HepG2 (cell line): ENCODE results near the gene OGFR. TPM values are rescaled to one million over a fixed set of nuclear protein-coding genes. Genes with fewer than 3 reads are reported as not detected.

Source experiments
- CCDC6 ChIP-seq: sonication (generic); formaldehyde crosslinking; IDR thresholded peaks from 2 replicates; pipeline ENCODE4 v1.8.1; 2022; ENCODE audit warnings: mild to moderate bottlenecking, missing genetic modification reagents, moderate library complexity
- HOXA5 ChIP-seq: sonication (generic); formaldehyde crosslinking; IDR thresholded peaks from 2 replicates; pipeline ENCODE4 v1.4.0; 2020; ENCODE audit warnings: missing genetic modification reagents
- RBM22 ChIP-seq: fragments of 200-400 bp; formaldehyde crosslinking; optimal IDR thresholded peaks from 2 replicates; pipeline ENCODE3; 2017; ENCODE audit warnings: mild to moderate bottlenecking, low read length, moderate library complexity
- RCOR2 ChIP-seq: IDR thresholded peaks from 2 replicates; pipeline ENCODE4 v1.6.1; 2016; ENCODE audit warnings: missing biosample characterization, missing genetic modification reagents
- RFXAP ChIP-seq: sonication (generic); formaldehyde crosslinking; IDR thresholded peaks from 2 replicates; pipeline ENCODE4 v1.4.0; 2020; ENCODE audit warnings: missing genetic modification reagents, borderline replicate concordance
- SAFB2 ChIP-seq: sonication (generic); formaldehyde crosslinking; IDR thresholded peaks from 2 replicates; pipeline ENCODE4 v1.5.1; 2020; ENCODE audit warnings: missing genetic modification reagents, low read depth, mild to moderate bottlenecking, borderline replicate concordance
- ZNF138 ChIP-seq: sonication (generic); formaldehyde crosslinking; IDR thresholded peaks from 2 replicates; pipeline ENCODE4 v1.5.0; 2020; ENCODE audit warnings: mild to moderate bottlenecking, low read depth, missing genetic modification reagents
- ZNF264 ChIP-seq: sonication (generic); formaldehyde crosslinking; IDR thresholded peaks from 2 replicates; pipeline ENCODE4 v1.4.0; 2020; ENCODE audit warnings: missing genetic modification reagents
- ZNF326 ChIP-seq: sonication (generic); formaldehyde crosslinking; IDR thresholded peaks from 2 replicates; pipeline ENCODE4 v1.4.0; 2020; ENCODE audit warnings: missing genetic modification reagents, borderline replicate concordance
- ZNF772 ChIP-seq: sonication (generic); formaldehyde crosslinking; IDR thresholded peaks from 2 replicates; pipeline ENCODE4 v1.5.0; 2020; ENCODE audit warnings: mild to moderate bottlenecking, missing genetic modification reagents
- ZSCAN21 ChIP-seq: sonication (generic); formaldehyde crosslinking; IDR thresholded peaks from 2 replicates; pipeline ENCODE4 v1.8.0; 2022; ENCODE audit warnings: mild to moderate bottlenecking, missing genetic modification reagents, moderate library complexity, borderline replicate concordance
- polyA plus RNA-seq, 8 experiments: library from polyadenylated mRNA; depleted of rRNA in 3 of 8; stranded (reverse) in 7 of 8; unstranded in 1 of 8; fragments of >200 nt; fragmentation: Illumina TruSeq in 4 of 8; extraction: Trizol in 4 of 8; gene quantifications; 2 replicates each; pipeline versions ENCODE4 v1.2.1 to v1.2.3, GENCODE V29; 2011 to 2016; ENCODE audit warnings: low read depth in 4 of 8, missing spikeins in 1 of 8, mixed read lengths in 1 of 8; ENCODE audit not compliant: insufficient read depth in 1 of 8
- total RNA-seq, 5 experiments: library from RNA; depleted of rRNA; stranded (reverse); fragments of >200 nt; fragmentation: Illumina TruSeq; extraction: Trizol; gene quantifications; 2 replicates each; pipeline ENCODE4 v1.2.3, GENCODE V29; 2016; ENCODE audit warnings: low read depth in 1 of 5
- TF ChIP-seq, protein P1 (sequence below): sonication (generic); formaldehyde crosslinking; IDR thresholded peaks from 2 replicates; pipeline ENCODE4 v1.5.1; 2020; ENCODE audit warnings: mild to moderate bottlenecking, missing genetic modification reagents, borderline replicate concordance
- TF ChIP-seq, protein P2 (sequence below): sonication (generic); formaldehyde crosslinking; IDR thresholded peaks from 2 replicates; pipeline ENCODE4 v1.4.0; 2020; ENCODE audit warnings: mild to moderate bottlenecking, missing genetic modification reagents, borderline replicate concordance
- TF ChIP-seq, protein P3 (sequence below): IDR thresholded peaks from 2 replicates; pipeline ENCODE4 v1.4.0; 2020; ENCODE audit warnings: mild to moderate bottlenecking, missing genetic modification reagents

OGFR gene
- total and polyA plus RNA-seq, 2 of the 13 experiments (the other 11 are each of a cell fraction or from before 2014, with no cell fraction given), result 47.7 to 81.8 TPM

DNA sequence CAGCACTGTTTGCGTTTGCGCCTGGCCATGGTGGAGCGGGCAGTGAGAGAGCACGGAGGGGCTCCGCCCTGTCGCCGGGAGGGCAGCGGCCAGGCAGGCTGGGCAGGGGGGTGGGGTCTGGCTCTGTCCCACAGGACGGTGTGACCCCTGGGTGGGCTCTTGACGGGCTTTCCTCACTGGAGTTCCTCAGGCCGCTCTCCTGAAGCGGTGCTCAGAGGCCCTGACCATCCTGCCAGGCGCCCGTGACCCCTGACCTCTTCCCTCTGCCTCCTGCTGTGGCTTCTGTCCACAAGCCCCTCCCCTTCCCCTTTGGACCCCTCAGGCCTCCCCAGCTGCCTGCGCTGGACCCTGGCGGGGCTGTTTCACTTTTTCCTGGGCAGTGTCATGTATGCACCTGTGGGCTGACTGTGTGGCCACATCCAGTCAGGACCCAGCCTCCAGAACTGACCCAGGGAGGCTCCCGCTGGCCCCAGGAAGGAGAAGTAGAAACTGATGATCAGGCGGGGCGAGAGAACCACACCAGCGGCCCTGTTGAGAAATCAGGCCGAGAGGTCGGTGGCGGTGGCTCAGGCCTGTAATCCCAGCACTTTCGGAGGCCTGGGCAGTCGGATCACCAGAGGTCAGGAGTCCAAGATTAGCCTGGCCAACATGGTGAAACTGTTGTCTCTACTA, 1.2 kb downstream of the OGFR start (continued):
- TF ChIP-seq, protein P1, sequence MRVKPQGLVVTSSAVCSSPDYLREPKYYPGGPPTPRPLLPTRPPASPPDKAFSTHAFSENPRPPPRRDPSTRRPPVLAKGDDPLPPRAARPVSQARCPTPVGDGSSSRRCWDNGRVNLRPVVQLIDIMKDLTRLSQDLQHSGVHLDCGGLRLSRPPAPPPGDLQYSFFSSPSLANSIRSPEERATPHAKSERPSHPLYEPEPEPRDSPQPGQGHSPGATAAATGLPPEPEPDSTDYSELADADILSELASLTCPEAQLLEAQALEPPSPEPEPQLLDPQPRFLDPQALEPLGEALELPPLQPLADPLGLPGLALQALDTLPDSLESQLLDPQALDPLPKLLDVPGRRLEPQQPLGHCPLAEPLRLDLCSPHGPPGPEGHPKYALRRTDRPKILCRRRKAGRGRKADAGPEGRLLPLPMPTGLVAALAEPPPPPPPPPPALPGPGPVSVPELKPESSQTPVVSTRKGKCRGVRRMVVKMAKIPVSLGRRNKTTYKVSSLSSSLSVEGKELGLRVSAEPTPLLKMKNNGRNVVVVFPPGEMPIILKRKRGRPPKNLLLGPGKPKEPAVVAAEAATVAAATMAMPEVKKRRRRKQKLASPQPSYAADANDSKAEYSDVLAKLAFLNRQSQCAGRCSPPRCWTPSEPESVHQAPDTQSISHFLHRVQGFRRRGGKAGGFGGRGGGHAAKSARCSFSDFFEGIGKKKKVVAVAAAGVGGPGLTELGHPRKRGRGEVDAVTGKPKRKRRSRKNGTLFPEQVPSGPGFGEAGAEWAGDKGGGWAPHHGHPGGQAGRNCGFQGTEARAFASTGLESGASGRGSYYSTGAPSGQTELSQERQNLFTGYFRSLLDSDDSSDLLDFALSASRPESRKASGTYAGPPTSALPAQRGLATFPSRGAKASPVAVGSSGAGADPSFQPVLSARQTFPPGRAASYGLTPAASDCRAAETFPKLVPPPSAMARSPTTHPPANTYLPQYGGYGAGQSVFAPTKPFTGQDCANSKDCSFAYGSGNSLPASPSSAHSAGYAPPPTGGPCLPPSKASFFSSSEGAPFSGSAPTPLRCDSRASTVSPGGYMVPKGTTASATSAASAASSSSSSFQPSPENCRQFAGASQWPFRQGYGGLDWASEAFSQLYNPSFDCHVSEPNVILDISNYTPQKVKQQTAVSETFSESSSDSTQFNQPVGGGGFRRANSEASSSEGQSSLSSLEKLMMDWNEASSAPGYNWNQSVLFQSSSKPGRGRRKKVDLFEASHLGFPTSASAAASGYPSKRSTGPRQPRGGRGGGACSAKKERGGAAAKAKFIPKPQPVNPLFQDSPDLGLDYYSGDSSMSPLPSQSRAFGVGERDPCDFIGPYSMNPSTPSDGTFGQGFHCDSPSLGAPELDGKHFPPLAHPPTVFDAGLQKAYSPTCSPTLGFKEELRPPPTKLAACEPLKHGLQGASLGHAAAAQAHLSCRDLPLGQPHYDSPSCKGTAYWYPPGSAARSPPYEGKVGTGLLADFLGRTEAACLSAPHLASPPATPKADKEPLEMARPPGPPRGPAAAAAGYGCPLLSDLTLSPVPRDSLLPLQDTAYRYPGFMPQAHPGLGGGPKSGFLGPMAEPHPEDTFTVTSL, result peak; percentile 84; the same call in 1 of the 2 replicates
- TF ChIP-seq, protein P2, sequence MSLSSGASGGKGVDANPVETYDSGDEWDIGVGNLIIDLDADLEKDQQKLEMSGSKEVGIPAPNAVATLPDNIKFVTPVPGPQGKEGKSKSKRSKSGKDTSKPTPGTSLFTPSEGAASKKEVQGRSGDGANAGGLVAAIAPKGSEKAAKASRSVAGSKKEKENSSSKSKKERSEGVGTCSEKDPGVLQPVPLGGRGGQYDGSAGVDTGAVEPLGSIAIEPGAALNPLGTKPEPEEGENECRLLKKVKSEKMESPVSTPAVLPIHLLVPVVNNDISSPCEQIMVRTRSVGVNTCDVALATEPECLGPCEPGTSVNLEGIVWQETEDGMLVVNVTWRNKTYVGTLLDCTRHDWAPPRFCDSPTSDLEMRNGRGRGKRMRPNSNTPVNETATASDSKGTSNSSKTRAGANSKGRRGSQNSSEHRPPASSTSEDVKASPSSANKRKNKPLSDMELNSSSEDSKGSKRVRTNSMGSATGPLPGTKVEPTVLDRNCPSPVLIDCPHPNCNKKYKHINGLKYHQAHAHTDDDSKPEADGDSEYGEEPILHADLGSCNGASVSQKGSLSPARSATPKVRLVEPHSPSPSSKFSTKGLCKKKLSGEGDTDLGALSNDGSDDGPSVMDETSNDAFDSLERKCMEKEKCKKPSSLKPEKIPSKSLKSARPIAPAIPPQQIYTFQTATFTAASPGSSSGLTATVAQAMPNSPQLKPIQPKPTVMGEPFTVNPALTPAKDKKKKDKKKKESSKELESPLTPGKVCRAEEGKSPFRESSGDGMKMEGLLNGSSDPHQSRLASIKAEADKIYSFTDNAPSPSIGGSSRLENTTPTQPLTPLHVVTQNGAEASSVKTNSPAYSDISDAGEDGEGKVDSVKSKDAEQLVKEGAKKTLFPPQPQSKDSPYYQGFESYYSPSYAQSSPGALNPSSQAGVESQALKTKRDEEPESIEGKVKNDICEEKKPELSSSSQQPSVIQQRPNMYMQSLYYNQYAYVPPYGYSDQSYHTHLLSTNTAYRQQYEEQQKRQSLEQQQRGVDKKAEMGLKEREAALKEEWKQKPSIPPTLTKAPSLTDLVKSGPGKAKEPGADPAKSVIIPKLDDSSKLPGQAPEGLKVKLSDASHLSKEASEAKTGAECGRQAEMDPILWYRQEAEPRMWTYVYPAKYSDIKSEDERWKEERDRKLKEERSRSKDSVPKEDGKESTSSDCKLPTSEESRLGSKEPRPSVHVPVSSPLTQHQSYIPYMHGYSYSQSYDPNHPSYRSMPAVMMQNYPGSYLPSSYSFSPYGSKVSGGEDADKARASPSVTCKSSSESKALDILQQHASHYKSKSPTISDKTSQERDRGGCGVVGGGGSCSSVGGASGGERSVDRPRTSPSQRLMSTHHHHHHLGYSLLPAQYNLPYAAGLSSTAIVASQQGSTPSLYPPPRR (CRISPR knock-in tag), result peak; percentile 83
- no peak; the same call in 1 of the 2 replicates for TF ChIP-seq SAFB2 (CRISPR knock-in tag)
- TF ChIP-seq RFXAP (CRISPR knock-in tag), result peak; percentile 91
- TF ChIP-seq, protein P3, sequence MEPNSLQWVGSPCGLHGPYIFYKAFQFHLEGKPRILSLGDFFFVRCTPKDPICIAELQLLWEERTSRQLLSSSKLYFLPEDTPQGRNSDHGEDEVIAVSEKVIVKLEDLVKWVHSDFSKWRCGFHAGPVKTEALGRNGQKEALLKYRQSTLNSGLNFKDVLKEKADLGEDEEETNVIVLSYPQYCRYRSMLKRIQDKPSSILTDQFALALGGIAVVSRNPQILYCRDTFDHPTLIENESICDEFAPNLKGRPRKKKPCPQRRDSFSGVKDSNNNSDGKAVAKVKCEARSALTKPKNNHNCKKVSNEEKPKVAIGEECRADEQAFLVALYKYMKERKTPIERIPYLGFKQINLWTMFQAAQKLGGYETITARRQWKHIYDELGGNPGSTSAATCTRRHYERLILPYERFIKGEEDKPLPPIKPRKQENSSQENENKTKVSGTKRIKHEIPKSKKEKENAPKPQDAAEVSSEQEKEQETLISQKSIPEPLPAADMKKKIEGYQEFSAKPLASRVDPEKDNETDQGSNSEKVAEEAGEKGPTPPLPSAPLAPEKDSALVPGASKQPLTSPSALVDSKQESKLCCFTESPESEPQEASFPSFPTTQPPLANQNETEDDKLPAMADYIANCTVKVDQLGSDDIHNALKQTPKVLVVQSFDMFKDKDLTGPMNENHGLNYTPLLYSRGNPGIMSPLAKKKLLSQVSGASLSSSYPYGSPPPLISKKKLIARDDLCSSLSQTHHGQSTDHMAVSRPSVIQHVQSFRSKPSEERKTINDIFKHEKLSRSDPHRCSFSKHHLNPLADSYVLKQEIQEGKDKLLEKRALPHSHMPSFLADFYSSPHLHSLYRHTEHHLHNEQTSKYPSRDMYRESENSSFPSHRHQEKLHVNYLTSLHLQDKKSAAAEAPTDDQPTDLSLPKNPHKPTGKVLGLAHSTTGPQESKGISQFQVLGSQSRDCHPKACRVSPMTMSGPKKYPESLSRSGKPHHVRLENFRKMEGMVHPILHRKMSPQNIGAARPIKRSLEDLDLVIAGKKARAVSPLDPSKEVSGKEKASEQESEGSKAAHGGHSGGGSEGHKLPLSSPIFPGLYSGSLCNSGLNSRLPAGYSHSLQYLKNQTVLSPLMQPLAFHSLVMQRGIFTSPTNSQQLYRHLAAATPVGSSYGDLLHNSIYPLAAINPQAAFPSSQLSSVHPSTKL (CRISPR knock-in tag), result peak; percentile 71
- TF ChIP-seq ZNF772 (CRISPR knock-in tag), result peak; percentile 84
- TF ChIP-seq ZSCAN21 (CRISPR knock-in tag), result no peak; the same call in none of the 2 replicates
- TF ChIP-seq ZNF326, result no peak
- TF ChIP-seq ZNF264, result peak; percentile 96
- TF ChIP-seq CCDC6 (CRISPR knock-in tag), result peak; percentile 82
- no peak for TF ChIP-seq RBM22
- TF ChIP-seq HOXA5, result 0 out of 2 replicates have a peak, but pooled peaks have one; percentile 46
- TF ChIP-seq ZNF138 (CRISPR knock-in tag), result no peak; the same call in 1 of the 2 replicates
- peak; percentile 92 for TF ChIP-seq RCOR2 (CRISPR knock-in tag)
